Globus pallidus (tissue), 1 donor: Measurements from ENCODE around the gene KCNMA1.

Experiments
- DNase-seq: peaks from one replicate; pipeline ENCODE4 v3.0.0-alpha.2; 2015; ENCODE audit warnings: low spot score

Gene KCNMA1

GRCh38 chr10:77507291-77507880 lies 130.2 kb downstream of the KCNMA1 start:
- no peak for DNase-seq

GRCh38 chr10:77506517-77507200 lies 130.9 kb downstream of the KCNMA1 start:
- DNase-seq, result no peak

GRCh38 chr10:77505431-77506334 lies 131.9 kb downstream of the KCNMA1 start:
- DNase-seq, result no peak

- no peak for DNase-seq
Observed at GRCh38 chr10:77504873-77505257, 132.7 kb downstream of the KCNMA1 start.

- DNase-seq, result no peak
Observed at GRCh38 chr10:77504196-77504872, 133.3 kb downstream of the KCNMA1 start.

GRCh38 chr10:77501846-77502261 lies 135.8 kb downstream of the KCNMA1 start:
- DNase-seq, result no peak

GRCh38 chr10:77501152-77501845 lies 136.3 kb downstream of the KCNMA1 start:
- peak; percentile 27 for DNase-seq

- no peak for DNase-seq
Observed at GRCh38 chr10:77500754-77501151, 136.9 kb downstream of the KCNMA1 start.

GRCh38 chr10:77498829-77499228 lies 138.8 kb downstream of the KCNMA1 start:
- no peak for DNase-seq

GRCh38 chr10:77498210-77498609 lies 139.4 kb downstream of the KCNMA1 start:
- no peak for DNase-seq

- no peak for DNase-seq
Observed at GRCh38 chr10:77497748-77498147, 139.9 kb downstream of the KCNMA1 start.

- DNase-seq, result peak; percentile 40
Observed at GRCh38 chr10:77496941-77497420, 140.6 kb downstream of the KCNMA1 start.

GRCh38 chr10:77494756-77495541 lies 142.7 kb downstream of the KCNMA1 start:
- DNase-seq, result no peak

- DNase-seq, result no peak
Observed at GRCh38 chr10:77494327-77494726, 143.3 kb downstream of the KCNMA1 start.

GRCh38 chr10:77493851-77494261 lies 143.8 kb downstream of the KCNMA1 start:
- no peak for DNase-seq

- no peak for DNase-seq
Observed at GRCh38 chr10:77493239-77493806, 144.3 kb downstream of the KCNMA1 start.

GRCh38 chr10:77492368-77492994 lies 145.1 kb downstream of the KCNMA1 start:
- DNase-seq, result no peak

- DNase-seq, result no peak
Observed at GRCh38 chr10:77490534-77491314, 146.9 kb downstream of the KCNMA1 start.

- DNase-seq, result no peak
Observed at GRCh38 chr10:77486517-77486916, 151.1 kb downstream of the KCNMA1 start.
